Hippocampal formation (tissue), 2 donors: Measurements from ENCODE around the gene FHIT.

ENCODE experiments used
- DNase-seq, 2 donors: peaks; one replicate each; lab custom pipeline; 2025; lab: John Stamatoyannopoulos, UW

FHIT gene

GRCh38 chr3:60469481-60469880 is 781.8 kb downstream of the FHIT start:
- no peak for DNase-seq

- no peak for DNase-seq
Observed at GRCh38 chr3:60463685-60464084, 787.6 kb downstream of the FHIT start.

- no peak for DNase-seq
Observed at GRCh38 chr3:60461267-60461666, 790.0 kb downstream of the FHIT start.

GRCh38 chr3:60456180-60456579 is 795.1 kb downstream of the FHIT start:
- DNase-seq = no peak

- DNase-seq = no peak
Observed at GRCh38 chr3:60453326-60453725, 797.9 kb downstream of the FHIT start.

GRCh38 chr3:60448696-60449095 is 802.6 kb downstream of the FHIT start:
- DNase-seq = no peak

- no peak for DNase-seq
Observed at GRCh38 chr3:60445446-60445845, 805.8 kb downstream of the FHIT start.

- DNase-seq = no peak
Observed at GRCh38 chr3:60444898-60445437, 806.3 kb downstream of the FHIT start.

- no peak for DNase-seq
Observed at GRCh38 chr3:60440869-60441268, 810.4 kb downstream of the FHIT start.

- DNase-seq = no peak
Observed at GRCh38 chr3:60435941-60436650, 815.2 kb downstream of the FHIT start.

GRCh38 chr3:60434950-60435349 is 816.3 kb downstream of the FHIT start:
- no peak for DNase-seq

- no peak for DNase-seq
Observed at GRCh38 chr3:60434323-60434722, 816.9 kb downstream of the FHIT start.

GRCh38 chr3:60431599-60431958 is 819.7 kb downstream of the FHIT start:
- no peak for DNase-seq

GRCh38 chr3:60430205-60430604 is 821.0 kb downstream of the FHIT start:
- DNase-seq = no peak

GRCh38 chr3:60427109-60427508 is 824.1 kb downstream of the FHIT start:
- no peak for DNase-seq

- no peak for DNase-seq
Observed at GRCh38 chr3:60424942-60425341, 826.3 kb downstream of the FHIT start.

GRCh38 chr3:60424034-60424433 is 827.2 kb downstream of the FHIT start:
- no peak for DNase-seq

- DNase-seq = no peak
Observed at GRCh38 chr3:60423556-60423955, 827.7 kb downstream of the FHIT start.

- no peak for DNase-seq
Observed at GRCh38 chr3:60421749-60422446, 829.4 kb downstream of the FHIT start.

- no peak for DNase-seq
Observed at GRCh38 chr3:60417576-60417975, 833.7 kb downstream of the FHIT start.

- DNase-seq = no peak
Observed at GRCh38 chr3:60414011-60414410, 837.2 kb downstream of the FHIT start.

- no peak for DNase-seq
Observed at GRCh38 chr3:60413551-60413950, 837.7 kb downstream of the FHIT start.

GRCh38 chr3:60403866-60404265 is 847.4 kb downstream of the FHIT start:
- no peak for DNase-seq
